Fibroblast of the aortic adventitia (primary cell): ENCODE results near the gene TMEM240. TPM values are rescaled to one million over a fixed set of nuclear protein-coding genes. Genes with fewer than 3 reads are reported as not detected.
A peak's percentile ranks its signal among the peaks of the same experiment; 100 is the strongest.

Experiments
- DNase-seq: peaks from one replicate; pipeline ENCODE4 v3.0.0-alpha.2; 2010; ENCODE audit warnings: low read depth
- H3K4me3 ChIP-seq: 2 replicates; pipeline ENCODE4 v1.5.1; 2011; ENCODE audit warnings: low read depth, mild to moderate bottlenecking, control low read depth, low read length, moderate library complexity
- total RNA-seq: library from RNA; depleted of rRNA; stranded (reverse); fragments of >200 nt; gene quantifications from 2 replicates; pipeline ENCODE4 v1.2.3, GENCODE V29; 2012; ENCODE audit warnings: low replicate concordance
- TF ChIP-seq, protein P1 (sequence below): IDR thresholded peaks from 2 replicates; pipeline ENCODE4 v1.5.1; 2011; ENCODE audit warnings: mild to moderate bottlenecking, low read length, control low read depth, inconsistent platforms; ENCODE audit not compliant: insufficient read depth

Gene TMEM240
- total RNA-seq, 1 donor: 3.6 TPM

DNA sequence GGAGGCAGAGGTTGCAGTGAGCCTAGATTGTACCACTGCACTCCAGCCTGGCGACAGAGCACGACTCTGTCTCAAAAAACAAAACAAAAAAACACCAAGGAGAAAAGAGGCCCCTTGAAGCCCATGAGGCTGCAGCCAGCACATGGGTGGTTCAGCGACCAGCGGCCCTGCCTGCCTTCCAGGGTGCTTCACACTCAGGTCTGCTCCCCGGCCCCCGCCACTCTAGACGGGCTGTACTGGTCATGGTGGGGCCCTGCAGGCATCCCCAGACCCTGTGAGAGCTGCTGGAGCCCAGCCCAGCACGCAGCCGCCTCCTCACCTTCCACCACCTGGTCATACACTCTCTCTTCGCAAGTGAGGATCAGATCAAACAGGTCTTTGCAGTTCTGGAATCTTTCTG is 4.1 kb upstream of the TMEM240 start:
- no peak overlapping the region for H3K4me3 ChIP-seq
- no peak for DNase-seq
- TF ChIP-seq, protein P1, sequence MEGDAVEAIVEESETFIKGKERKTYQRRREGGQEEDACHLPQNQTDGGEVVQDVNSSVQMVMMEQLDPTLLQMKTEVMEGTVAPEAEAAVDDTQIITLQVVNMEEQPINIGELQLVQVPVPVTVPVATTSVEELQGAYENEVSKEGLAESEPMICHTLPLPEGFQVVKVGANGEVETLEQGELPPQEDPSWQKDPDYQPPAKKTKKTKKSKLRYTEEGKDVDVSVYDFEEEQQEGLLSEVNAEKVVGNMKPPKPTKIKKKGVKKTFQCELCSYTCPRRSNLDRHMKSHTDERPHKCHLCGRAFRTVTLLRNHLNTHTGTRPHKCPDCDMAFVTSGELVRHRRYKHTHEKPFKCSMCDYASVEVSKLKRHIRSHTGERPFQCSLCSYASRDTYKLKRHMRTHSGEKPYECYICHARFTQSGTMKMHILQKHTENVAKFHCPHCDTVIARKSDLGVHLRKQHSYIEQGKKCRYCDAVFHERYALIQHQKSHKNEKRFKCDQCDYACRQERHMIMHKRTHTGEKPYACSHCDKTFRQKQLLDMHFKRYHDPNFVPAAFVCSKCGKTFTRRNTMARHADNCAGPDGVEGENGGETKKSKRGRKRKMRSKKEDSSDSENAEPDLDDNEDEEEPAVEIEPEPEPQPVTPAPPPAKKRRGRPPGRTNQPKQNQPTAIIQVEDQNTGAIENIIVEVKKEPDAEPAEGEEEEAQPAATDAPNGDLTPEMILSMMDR: no peak

DNA sequence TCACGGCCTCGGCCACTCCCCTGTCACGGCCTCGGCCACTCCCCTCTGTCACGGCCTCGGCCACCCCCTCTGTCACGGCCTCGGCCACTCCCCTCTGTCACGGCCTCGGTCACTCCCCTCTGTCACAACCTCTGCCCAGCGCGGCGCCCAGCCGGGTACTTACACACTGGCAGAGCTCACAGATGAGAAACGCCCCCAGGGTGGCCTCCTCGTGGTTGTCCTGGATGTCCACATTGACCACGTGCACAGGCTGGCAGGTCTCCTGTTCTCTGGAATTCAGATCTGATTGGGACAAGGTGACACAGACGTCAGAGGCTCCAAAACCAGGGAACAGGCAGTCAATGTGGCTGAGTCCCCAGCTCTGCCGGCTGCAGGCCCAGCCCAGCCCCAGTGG is 3.3 kb upstream of the TMEM240 start:
- no peak overlapping the region for H3K4me3 ChIP-seq
- no peak for DNase-seq
- TF ChIP-seq, protein P1: no peak

DNA sequence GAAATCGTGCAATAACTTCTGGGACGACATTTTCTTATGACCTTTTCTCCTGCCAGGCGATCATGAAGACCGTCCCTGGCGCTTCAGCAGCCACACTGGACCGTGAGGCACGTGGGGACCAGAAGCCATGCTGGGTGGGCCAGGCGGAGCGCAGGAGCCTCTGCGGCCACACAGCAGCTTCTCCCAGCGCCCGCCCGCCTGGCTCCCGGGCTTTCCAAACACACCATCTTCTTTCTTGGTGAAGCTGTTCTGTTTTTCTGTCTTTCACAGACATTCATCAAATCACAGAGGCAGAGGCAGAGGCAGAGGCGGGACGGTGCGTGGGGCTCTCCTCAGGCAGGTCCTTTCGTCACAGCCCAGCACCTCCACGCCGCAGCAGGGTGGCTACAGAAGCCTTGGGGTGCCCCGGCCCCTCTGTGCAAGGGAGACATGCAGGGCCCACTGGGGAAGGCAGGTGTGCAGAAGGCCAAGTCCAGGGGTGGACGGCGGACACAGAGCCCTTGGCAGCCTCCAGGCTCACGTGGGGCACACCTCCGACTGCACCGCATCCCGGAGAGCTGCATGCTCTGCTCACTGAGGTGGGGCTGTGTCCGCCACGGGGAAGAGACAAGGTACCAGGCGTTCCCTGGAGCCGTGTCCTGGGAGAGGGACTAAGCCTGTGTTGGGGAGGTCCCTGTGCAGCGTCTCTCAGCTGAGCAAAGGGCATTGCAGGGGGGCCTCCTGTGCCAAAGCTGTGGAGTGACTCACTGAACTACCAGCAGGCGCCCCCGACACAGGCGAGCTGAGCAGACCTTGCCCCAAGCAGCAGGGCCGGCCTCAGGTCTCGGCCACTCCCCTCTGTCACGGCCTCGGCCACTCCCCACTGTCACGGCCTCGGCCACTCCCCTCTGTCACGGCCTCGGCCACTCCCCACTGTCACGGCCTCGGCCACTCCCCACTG is 2.6 kb upstream of the TMEM240 start:
- DNase-seq: no peak
- TF ChIP-seq, protein P1: no peak
- H3K4me3 ChIP-seq: no peak overlapping the region

DNA sequence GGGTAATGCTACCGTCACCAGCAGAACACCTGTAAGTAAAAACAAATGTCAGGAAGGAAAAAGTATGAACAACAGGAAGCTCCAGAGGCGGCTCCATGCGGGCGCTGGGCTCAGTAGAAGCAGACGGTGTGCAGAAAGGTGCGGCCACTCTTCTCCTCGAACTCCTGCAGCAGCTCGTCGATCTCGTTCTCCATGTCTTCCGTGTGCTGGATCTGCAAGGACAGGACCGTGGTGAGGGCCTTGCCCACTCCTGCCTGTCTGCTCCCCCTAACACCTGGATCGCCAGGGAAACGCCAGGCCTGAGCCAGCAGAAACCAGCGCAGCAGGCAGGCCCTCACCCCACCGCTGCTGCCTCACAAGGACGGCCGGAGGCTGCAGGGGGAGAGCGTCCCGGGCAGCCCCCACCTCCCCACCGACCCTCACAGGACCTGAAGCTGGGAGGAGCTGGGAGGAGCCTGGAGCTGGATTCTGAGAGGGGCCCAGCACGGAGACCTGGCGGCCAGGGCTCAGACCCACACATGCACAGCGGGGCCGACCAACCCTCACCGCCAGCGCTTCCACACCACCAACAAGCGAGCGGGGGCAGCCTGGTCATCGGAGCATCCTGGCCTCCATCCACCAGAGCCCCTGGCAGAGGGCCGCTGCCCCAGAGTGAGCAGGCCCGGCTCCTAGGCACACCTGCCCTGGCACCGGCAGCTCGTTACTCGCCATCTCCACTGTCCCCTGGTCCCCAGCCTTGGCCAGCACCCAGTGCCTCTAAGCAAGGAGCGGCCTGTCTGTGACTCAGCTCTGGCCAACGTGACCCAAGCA is 1.7 kb upstream of the TMEM240 start:
- TF ChIP-seq, protein P1: no peak
- H3K4me3 ChIP-seq: no peak overlapping the region
- DNase-seq: no peak

DNA sequence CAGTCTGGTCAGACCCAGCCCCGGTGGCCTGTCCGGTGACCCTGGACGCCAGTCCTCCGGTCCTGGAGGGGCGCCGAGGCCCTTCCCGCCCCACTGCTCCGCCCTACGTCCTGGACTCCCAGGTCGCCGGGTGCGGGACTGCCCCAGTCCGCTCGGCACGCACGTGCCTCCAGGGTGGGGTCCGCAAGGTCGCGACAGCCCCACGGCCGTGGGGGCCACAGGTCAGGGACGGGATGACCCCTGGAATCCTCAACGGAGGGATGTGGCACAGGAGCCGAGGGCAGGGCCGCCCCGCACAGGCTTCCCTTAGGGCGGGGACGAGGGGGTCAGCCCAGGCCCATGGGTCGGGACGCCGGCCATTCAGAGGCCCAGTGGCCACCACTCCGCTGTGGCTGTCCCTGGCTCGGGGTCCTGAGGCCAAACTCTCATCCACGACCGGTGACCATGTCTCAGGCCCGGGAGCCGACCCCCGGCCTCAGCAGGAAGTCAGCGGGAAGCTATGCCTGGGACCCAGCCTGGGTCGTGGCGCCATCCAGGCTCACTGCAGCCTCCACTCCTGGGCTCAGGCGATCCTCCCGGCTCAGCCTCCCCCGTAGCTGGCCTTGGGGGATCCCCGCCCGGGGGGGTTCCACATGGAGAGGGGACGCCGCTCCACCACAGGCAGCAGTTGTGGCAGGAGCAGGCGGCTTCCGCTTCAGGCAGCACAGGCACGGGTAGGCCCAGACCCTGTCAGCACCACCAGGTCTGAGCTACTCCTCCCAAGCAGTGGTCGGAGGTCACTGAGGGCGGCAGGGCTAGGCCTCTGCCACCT is 599 bp upstream of the TMEM240 start:
- H3K4me3 ChIP-seq: peak overlapping the region; percentile 73
- no peak for DNase-seq
- TF ChIP-seq, protein P1: no peak
